Measurements from ENCODE around the gene ZNF584. TPM values are rescaled to one million over a fixed set of nuclear protein-coding genes. Genes with fewer than 3 reads are reported as not detected.

Gene ZNF584
- total RNA-seq, 1 donor from 2014 or later: 6.9 TPM

- peaks cover 32% of the 10 kb centered on the region for H3K79me2 ChIP-seq (ENCODE audit: low read depth)
- peaks cover 33% of the 10 kb centered on the region for H3F3A ChIP-seq (ENCODE audit: low read depth)
- H3K27me3 Mint-ChIP-seq (ENCODE audit: insufficient read depth, low read depth): peaks cover 5% of the 10 kb centered on the region
- H3K36me3 Mint-ChIP-seq: peaks cover 33% of the 10 kb centered on the region
- H3K27ac Mint-ChIP-seq: no peak overlapping the region
- no peak overlapping the region for H3K4me2 ChIP-seq
- H3K9me3 ChIP-seq (ENCODE audit: low read depth): no peaks in the 10 kb centered on the region
- H3K27me3 ChIP-seq: peaks cover 23% of the 10 kb centered on the region
- no peak overlapping the region for H3K9ac ChIP-seq
- TF ChIP-seq, protein P1, sequence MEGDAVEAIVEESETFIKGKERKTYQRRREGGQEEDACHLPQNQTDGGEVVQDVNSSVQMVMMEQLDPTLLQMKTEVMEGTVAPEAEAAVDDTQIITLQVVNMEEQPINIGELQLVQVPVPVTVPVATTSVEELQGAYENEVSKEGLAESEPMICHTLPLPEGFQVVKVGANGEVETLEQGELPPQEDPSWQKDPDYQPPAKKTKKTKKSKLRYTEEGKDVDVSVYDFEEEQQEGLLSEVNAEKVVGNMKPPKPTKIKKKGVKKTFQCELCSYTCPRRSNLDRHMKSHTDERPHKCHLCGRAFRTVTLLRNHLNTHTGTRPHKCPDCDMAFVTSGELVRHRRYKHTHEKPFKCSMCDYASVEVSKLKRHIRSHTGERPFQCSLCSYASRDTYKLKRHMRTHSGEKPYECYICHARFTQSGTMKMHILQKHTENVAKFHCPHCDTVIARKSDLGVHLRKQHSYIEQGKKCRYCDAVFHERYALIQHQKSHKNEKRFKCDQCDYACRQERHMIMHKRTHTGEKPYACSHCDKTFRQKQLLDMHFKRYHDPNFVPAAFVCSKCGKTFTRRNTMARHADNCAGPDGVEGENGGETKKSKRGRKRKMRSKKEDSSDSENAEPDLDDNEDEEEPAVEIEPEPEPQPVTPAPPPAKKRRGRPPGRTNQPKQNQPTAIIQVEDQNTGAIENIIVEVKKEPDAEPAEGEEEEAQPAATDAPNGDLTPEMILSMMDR (IDR thresholded peaks at IDR 0.05): no peak
- TF ChIP-seq EZH2phosphoT487 (IDR thresholded peaks at IDR 0.05) (no peak), EZH2 (IDR thresholded peaks at IDR 0.05) (no peak)
- H3K4me3 Mint-ChIP-seq: no peak overlapping the region
- H3K27ac ChIP-seq: no peak overlapping the region
- no peak for DNase-seq (ENCODE audit: low spot score)
- no peak overlapping the region for H3K4me3 ChIP-seq
- peaks cover 11% of the 10 kb centered on the region for H3K4me1 Mint-ChIP-seq
- peaks cover 7% of the 10 kb centered on the region for H4K20me1 ChIP-seq (ENCODE audit: low read depth)
- H3K9me3 Mint-ChIP-seq: no peaks in the 10 kb centered on the region
- no peaks in the 10 kb centered on the region for H3K36me3 ChIP-seq
- H2AFZ ChIP-seq (replicated peaks): no peak overlapping the region
- H3K4me1 ChIP-seq: no peaks in the 10 kb centered on the region
Observed at GRCh38 chr19:58393725-58394033, 14.8 kb upstream of the ZNF584 start.

- peaks cover 31% of the 10 kb centered on the region for H3K36me3 Mint-ChIP-seq
- peaks cover 11% of the 10 kb centered on the region for H3K4me1 Mint-ChIP-seq
- no peaks in the 10 kb centered on the region for H3K9me3 Mint-ChIP-seq
- Histone ChIP-seq H3K27ac (no peak overlapping the region), H3K79me2 (ENCODE audit: low read depth) (peaks cover 20% of the 10 kb centered on the region), H3F3A (ENCODE audit: low read depth) (peaks cover 29% of the 10 kb centered on the region), H3K9ac (no peak overlapping the region), H4K20me1 (ENCODE audit: low read depth) (peaks cover 7% of the 10 kb centered on the region), H3K9me3 (ENCODE audit: low read depth) (no peaks in the 10 kb centered on the region), H2AFZ (replicated peaks) (no peak overlapping the region), H3K4me2 (no peak overlapping the region), H3K4me3 (no peak overlapping the region), H3K4me1 (no peaks in the 10 kb centered on the region), H3K36me3 (no peaks in the 10 kb centered on the region), H3K27me3 (peaks cover 23% of the 10 kb centered on the region)
- DNase-seq (ENCODE audit: low spot score): no peak
- TF ChIP-seq EZH2 (IDR thresholded peaks at IDR 0.05): no peak
- TF ChIP-seq, protein P1 (IDR thresholded peaks at IDR 0.05): no peak
- H3K27me3 Mint-ChIP-seq (ENCODE audit: insufficient read depth, low read depth): peaks cover 2% of the 10 kb centered on the region
- peak overlapping the region; percentile 31 for H3K4me3 Mint-ChIP-seq
- H3K27ac Mint-ChIP-seq: peak overlapping the region; percentile 63
Observed at GRCh38 chr19:58394821-58395219, 13.6 kb upstream of the ZNF584 start.

- Histone ChIP-seq H3K4me2 (peak within 1 kb of the TSS; percentile 78), H2AFZ (replicated peaks) (peak within 1 kb of the TSS; percentile 76), H3K4me3 (peak within 1 kb of the TSS; percentile 43), H3F3A (ENCODE audit: low read depth) (peaks cover 28% of the 10 kb centered on the region), H3K4me1 (no peaks in the 10 kb centered on the region), H4K20me1 (ENCODE audit: low read depth) (peaks cover 7% of the 10 kb centered on the region), H3K9me3 (ENCODE audit: low read depth) (no peaks in the 10 kb centered on the region), H3K36me3 (no peaks in the 10 kb centered on the region), H3K79me2 (ENCODE audit: low read depth) (peaks cover 16% of the 10 kb centered on the region), H3K27ac (no peak within 1 kb of the TSS), H3K27me3 (peaks cover 23% of the 10 kb centered on the region), H3K9ac (no peak within 1 kb of the TSS)
- TF ChIP-seq EZH2phosphoT487 (IDR thresholded peaks at IDR 0.05): no peak
- TF ChIP-seq EZH2 (IDR thresholded peaks at IDR 0.05): no peak
- TF ChIP-seq, protein P1 (IDR thresholded peaks at IDR 0.05): no peak
- H3K27ac Mint-ChIP-seq: peak within 1 kb of the TSS; percentile 63
- H3K4me3 Mint-ChIP-seq: peak within 1 kb of the TSS; percentile 31
- peaks cover 15% of the 10 kb centered on the region for H3K4me1 Mint-ChIP-seq
- DNase-seq (ENCODE audit: low spot score): no peak
- peaks cover 29% of the 10 kb centered on the region for H3K36me3 Mint-ChIP-seq
- no peaks in the 10 kb centered on the region for H3K27me3 Mint-ChIP-seq (ENCODE audit: insufficient read depth, low read depth)
- H3K9me3 Mint-ChIP-seq: no peaks in the 10 kb centered on the region
Observed at GRCh38 chr19:58395220-58395978, 13.1 kb upstream of the ZNF584 start, which contains the start of gene RNF225. TSS of gene RNF225 (plus strand) at chr19:58395656. CDS start at chr19:58396090, 434 bp downstream.
